Measurements from ENCODE around the gene CEP131. TPM values are rescaled to one million over a fixed set of nuclear protein-coding genes. Genes with fewer than 3 reads are reported as not detected.

Gene CEP131
- total RNA-seq, 1 donor from 2014 or later = 26.8 TPM

DNA sequence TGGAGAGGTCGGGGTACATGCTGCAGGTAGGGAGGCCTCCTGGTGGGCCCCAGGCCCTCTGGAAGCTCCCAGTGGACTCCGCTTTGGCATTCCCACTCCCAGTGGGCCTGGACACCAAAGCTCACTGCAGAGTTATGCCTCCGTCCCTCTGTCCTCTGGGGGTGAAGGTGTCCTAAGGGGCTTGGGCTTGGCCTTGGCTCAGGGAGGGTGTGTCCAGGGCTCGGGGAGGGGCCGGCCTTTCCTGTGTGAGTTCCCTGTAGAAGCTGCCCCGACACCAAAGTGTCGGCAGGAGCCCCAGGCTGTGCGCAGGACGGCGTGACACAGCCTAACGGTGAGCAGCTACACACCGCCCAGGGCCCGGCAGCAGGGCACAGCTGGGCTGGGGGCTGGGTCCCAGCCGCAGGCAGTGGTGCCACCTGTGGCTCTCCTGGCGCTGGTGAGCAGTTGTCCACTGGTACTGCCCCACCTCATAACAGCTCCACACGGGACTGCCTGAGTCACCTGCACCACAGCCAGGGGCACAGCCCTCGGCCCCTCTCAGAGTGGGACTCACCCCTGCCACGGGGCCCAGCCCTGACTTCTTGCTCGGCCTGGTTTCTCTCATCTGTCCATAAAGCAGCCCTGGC, 10.0 kb upstream of the CEP131 start:
- no peak for TF ChIP-seq CTCF (conservative IDR thresholded peaks at IDR 0.05)
- DNase-seq (ENCODE audit: extremely low spot score, unreplicated experiment) = no peak
- Mint-ChIP-seq H3K36me3 (peaks cover 10% of the 10 kb centered on the region), H3K27ac (no peak overlapping the region), H3K27me3 (no peaks in the 10 kb centered on the region), H3K9me3 (no peaks in the 10 kb centered on the region), H3K4me1 (ENCODE audit: unreplicated experiment) (peaks cover 8% of the 10 kb centered on the region), H3K4me3 (no peak overlapping the region)

DNA sequence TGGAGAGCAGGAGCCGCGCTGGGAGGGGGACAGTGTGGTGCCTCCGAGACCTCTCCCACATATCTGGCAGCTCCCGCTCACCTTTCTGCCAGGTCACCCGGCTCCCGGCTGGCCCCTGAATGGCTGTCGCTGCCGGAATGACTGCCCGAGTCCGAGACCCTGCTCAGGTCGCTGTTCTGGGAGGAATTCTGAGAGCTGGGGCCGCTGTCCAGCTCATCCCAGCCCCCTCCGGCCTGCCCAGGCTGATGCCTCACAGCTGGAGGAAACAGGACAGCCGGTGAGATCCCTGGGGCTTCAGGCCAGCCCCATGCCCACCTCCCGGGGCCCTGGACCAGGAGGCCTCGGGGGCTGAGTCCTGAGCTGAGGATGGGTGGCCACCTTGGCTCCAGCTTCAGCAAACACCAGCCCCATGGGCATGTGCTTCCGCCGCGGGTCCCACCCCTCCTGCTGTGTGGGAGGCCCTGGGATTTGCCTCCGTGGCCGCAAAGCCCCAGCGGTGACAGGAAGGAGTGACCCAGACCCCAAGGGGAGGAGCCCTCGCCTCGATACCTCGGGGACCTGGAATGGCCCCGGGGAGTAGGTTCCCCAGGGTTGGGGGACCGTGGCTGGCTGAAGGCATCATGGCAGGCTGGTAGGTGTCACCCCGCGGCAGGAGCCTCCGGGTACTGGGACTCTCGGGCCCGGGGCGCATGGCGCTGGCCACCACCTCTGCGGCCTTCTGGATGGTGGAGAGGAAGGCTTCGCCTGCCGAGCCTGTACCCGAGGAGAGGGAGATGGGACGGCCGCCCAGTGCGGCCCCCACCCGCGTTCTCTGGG, 9.2 kb upstream of the CEP131 start:
- Mint-ChIP-seq H3K4me3 (no peak overlapping the region), H3K4me1 (ENCODE audit: unreplicated experiment) (peaks cover 7% of the 10 kb centered on the region), H3K36me3 (peaks cover 14% of the 10 kb centered on the region), H3K27me3 (no peaks in the 10 kb centered on the region), H3K27ac (no peak overlapping the region), H3K9me3 (no peaks in the 10 kb centered on the region)
- no peak for DNase-seq (ENCODE audit: extremely low spot score, unreplicated experiment)
- no peak for TF ChIP-seq CTCF (conservative IDR thresholded peaks at IDR 0.05)

DNA sequence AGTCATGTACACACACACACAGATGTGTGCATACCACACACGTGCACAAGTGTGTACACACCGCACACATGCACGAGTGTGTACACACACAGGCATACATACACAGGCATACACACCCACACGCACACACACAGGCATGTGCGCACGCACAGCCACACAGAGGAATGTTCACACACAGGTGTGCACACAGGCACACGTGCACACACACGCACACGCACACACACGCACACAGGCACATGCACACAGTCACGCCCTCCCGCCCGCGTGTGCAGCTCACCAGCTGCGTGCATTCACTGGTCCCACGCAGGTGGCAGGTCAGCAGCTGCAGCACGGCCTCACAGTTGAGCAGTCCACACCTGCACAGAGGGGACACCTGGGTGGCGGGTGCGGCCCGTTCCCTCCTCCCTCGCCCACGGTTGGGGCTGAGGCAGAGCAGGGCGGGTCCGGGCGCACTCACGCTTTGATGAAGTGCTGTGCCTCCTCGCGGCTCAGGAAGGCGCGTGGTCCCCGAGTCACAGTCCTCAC, 8.4 kb upstream of the CEP131 start:
- no peak overlapping the region for H3K4me3 Mint-ChIP-seq
- H3K9me3 Mint-ChIP-seq = no peaks in the 10 kb centered on the region
- H3K27me3 Mint-ChIP-seq = no peaks in the 10 kb centered on the region

DNA sequence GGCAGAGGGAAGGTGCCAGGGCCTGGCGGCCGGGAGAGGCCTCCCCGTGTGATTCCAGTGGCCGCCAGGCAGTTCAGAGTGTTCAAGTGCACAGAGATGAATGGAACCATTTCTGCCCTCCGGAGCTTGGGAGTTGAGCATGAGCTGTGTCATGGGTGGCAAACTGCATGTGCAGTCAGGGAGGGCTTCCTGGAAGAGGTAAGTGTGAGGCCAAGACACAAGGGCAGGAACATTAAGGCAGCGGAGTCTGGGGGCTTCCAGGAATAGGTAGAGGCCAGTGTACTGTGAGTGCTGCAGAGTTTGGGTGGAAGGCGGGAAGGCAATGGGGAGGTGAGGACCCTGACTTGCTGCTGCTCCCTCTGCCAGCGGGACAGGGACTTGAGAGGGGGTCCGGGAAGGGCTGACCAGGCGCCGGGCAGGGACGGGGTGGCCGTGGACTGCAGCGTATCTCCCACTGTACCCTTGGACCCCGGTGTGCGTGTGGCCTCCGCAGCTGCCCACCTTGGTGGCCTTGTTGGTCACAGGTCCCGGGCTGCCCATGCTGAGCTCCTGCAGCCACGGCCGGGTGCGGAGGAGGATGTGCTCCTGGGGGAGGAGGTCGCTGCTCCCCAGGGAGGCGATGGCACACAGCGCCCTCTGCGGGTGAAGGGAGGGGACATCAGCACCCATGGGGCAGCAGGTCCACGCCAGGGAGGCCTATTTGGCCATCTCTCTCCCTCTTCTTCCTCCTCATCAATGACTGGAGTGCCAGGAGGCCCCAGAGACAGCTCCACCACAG, 7.5 kb upstream of the CEP131 start:
- H3K9me3 Mint-ChIP-seq = no peaks in the 10 kb centered on the region
- no peak overlapping the region for H3K27ac Mint-ChIP-seq
- H3K4me1 Mint-ChIP-seq (ENCODE audit: unreplicated experiment) = peaks cover 7% of the 10 kb centered on the region
- no peak overlapping the region for H3K4me3 Mint-ChIP-seq
- TF ChIP-seq CTCF (conservative IDR thresholded peaks at IDR 0.05) = peak; percentile 53
- no peaks in the 10 kb centered on the region for H3K27me3 Mint-ChIP-seq
- DNase-seq (ENCODE audit: extremely low spot score, unreplicated experiment) = no peak
- H3K36me3 Mint-ChIP-seq = peaks cover 14% of the 10 kb centered on the region

More for the DNA sequence above, 8.4 kb upstream of the CEP131 start:
- no peak overlapping the region for H3K27ac Mint-ChIP-seq
- peaks cover 7% of the 10 kb centered on the region for H3K4me1 Mint-ChIP-seq (ENCODE audit: unreplicated experiment)
- no peak for DNase-seq (ENCODE audit: extremely low spot score, unreplicated experiment)
- H3K36me3 Mint-ChIP-seq = peaks cover 14% of the 10 kb centered on the region
- no peak for TF ChIP-seq CTCF (conservative IDR thresholded peaks at IDR 0.05)

- no peak for DNase-seq (ENCODE audit: extremely low spot score, unreplicated experiment)
- Mint-ChIP-seq H3K27me3 (no peaks in the 10 kb centered on the region), H3K4me1 (ENCODE audit: unreplicated experiment) (peaks cover under 1% of the 10 kb centered on the region), H3K4me3 (no peak overlapping the region), H3K27ac (no peak overlapping the region), H3K36me3 (peaks cover 14% of the 10 kb centered on the region), H3K9me3 (no peaks in the 10 kb centered on the region)
- TF ChIP-seq CTCF (conservative IDR thresholded peaks at IDR 0.05) = no peak
Measured at GRCh38 chr17:81229666-81229920, 6.8 kb upstream of the CEP131 start.

All from type B pancreatic cell (in vitro differentiated cells).